GM12878 (cell line): ENCODE measurements around the gene SHF. TPM values are rescaled to one million over a fixed set of nuclear protein-coding genes. Genes with fewer than 3 reads are reported as not detected.

Source experiments
- ATAC-seq: fragments of 200-7000 bp; cut with Tn5 transposase; 3 replicates; pipeline ENCODE4 v1.9.1; 2020; ENCODE audit warnings: mild to moderate bottlenecking, moderate library complexity
- BruUV-seq: library from RNA; stranded (reverse); fragments of 400-500 nt; replicated peaks from 2 replicates; lab custom pipeline; 2021; lab: Mats Ljungman, UMichigan
- CTCF ChIA-PET: fragments of 300-600 bp; sonication (Branson Sonifier 250); formaldehyde crosslinking; extraction: SDS; loops from one replicate; lab custom pipeline; 2021; ENCODE audit warnings: inconsistent platforms; lab: Yijun Ruan, JAX
- POLR2A ChIA-PET: fragments of 350-600 bp; formaldehyde crosslinking; extraction: SDS; loops from one replicate; lab custom pipeline; 2021; ENCODE audit warnings: inconsistent platforms; lab: Charles Lee
- RAD21 ChIA-PET: fragments of 300-600 bp; sonication (Branson Sonifier 250); formaldehyde crosslinking; loops from one replicate; lab custom pipeline; 2023; ENCODE audit warnings: antibody characterized with exemption; ENCODE audit not compliant: unreplicated experiment; lab: Charles Lee
- SMC1A ChIA-PET: fragments of 300-600 bp; sonication (Branson Sonifier 250); formaldehyde crosslinking; loops from one replicate; lab custom pipeline; 2023; ENCODE audit not compliant: unreplicated experiment, uncharacterized antibody; lab: Charles Lee
- DNase-seq: peaks from one replicate; pipeline ENCODE4 v3.0.0-alpha.2; 2011; ENCODE audit warnings: low read depth, low spot score
- FAIRE-seq: peaks from 3 replicates; lab custom pipeline; 2011; peaks lifted over from hg19 to GRCh38; lab: Jason Lieb, UNC
- H2AFZ ChIP-seq: 2 replicates; pipeline ENCODE4 v1.6.0; 2011; ENCODE audit warnings: low read depth, low read length, control low read depth; ENCODE audit not compliant: control insufficient read depth
- H3K27ac ChIP-seq: 2 replicates; pipeline ENCODE4 v1.5.1; 2011; ENCODE audit warnings: control low read depth; ENCODE audit not compliant: control insufficient read depth, insufficient read depth
- H3K27me3 ChIP-seq, 2 experiments: replicated peaks in 1 of 2; 2 replicates each; pipeline versions ENCODE4 v1.6.0 to v1.6.1; 2011; ENCODE audit warnings: low read length in 1 of 2; ENCODE audit not compliant: control insufficient read depth in 2 of 2, insufficient read depth in 2 of 2
- H3K36me3 ChIP-seq, 2 experiments: 2 replicates each; pipeline ENCODE4 v1.5.1; 2011; ENCODE audit warnings: low read length in 1 of 2; ENCODE audit not compliant: control insufficient read depth in 2 of 2, insufficient read depth in 2 of 2
- H3K4me1 ChIP-seq: 2 replicates; pipeline ENCODE4 v1.6.1; 2011; ENCODE audit warnings: mild to moderate bottlenecking, low read length, moderate library complexity, mixed read lengths; ENCODE audit not compliant: control insufficient read depth, insufficient read depth
- H3K4me2 ChIP-seq: 2 replicates; pipeline ENCODE4 v1.6.0; 2011; ENCODE audit warnings: control low read depth; ENCODE audit not compliant: control insufficient read depth, insufficient read depth
- H3K4me3 ChIP-seq: fragments of 200-600 bp; sonication (generic); 2 replicates; pipeline ENCODE4 v1.5.1; 2016
- H3K79me2 ChIP-seq: 2 replicates; pipeline ENCODE4 v1.6.0; 2011; ENCODE audit warnings: low read length; ENCODE audit not compliant: control insufficient read depth, insufficient read depth
- H3K9ac ChIP-seq: 2 replicates; pipeline ENCODE4 v1.8.0; 2011; ENCODE audit warnings: low read length, control low read depth, mixed read lengths; ENCODE audit not compliant: control insufficient read depth, insufficient read depth
- H3K9me3 ChIP-seq: replicated peaks from 3 replicates; pipeline ENCODE4 v1.5.1; 2011; ENCODE audit warnings: mild to moderate bottlenecking, low read length; ENCODE audit not compliant: control insufficient read depth, insufficient read depth
- H4K20me1 ChIP-seq: 2 replicates; pipeline ENCODE4 v1.6.0; 2011; ENCODE audit not compliant: control insufficient read depth, insufficient read depth
- BCL11A ChIP-seq: IDR thresholded peaks from 2 replicates; pipeline ENCODE4 v1.6.1; 2011; ENCODE audit warnings: low read depth, low read length
- CBX5 ChIP-seq: sonication (generic); IDR thresholded peaks from 2 replicates; pipeline ENCODE4 v1.6.1; 2016; ENCODE audit warnings: low read depth, moderate library complexity, mild to moderate bottlenecking, inconsistent platforms
- CHD2 ChIP-seq: IDR thresholded peaks from 2 replicates; pipeline ENCODE4 v1.6.1; 2011; ENCODE audit warnings: low read depth, low read length, improper control_type of control experiment, borderline replicate concordance
- EP300 ChIP-seq, 2 experiments: fragments of 150-350 bp in 1 of 2; IDR thresholded peaks; 2 replicates each; pipeline ENCODE4 v1.6.1; 2011 to 2012; ENCODE audit warnings: low read depth in 2 of 2, low read length in 2 of 2, borderline replicate concordance in 1 of 2, improper control_type of control experiment in 1 of 2, inconsistent platforms in 1 of 2; ENCODE audit not compliant: control insufficient read depth in 1 of 2
- ETV6 ChIP-seq, 2 experiments: fragments of 450-650 bp in 1 of 2; IDR thresholded peaks in 1 of 2; conservative IDR thresholded peaks in 1 of 2; 2 replicates each; pipeline ENCODE4 v1.6.1; 2014; ENCODE audit warnings: antibody characterized with exemption in 1 of 2, borderline replicate concordance in 1 of 2, low read depth in 1 of 2, mild to moderate bottlenecking in 1 of 2, moderate library complexity in 1 of 2
- IRF4 ChIP-seq: IDR thresholded peaks from 2 replicates; pipeline ENCODE4 v1.6.1; 2011; ENCODE audit warnings: low read depth, low read length
- JUNB ChIP-seq: IDR thresholded peaks from 2 replicates; pipeline ENCODE4 v1.6.1; 2016; ENCODE audit warnings: antibody characterized with exemption, mild to moderate bottlenecking
- RUNX3 ChIP-seq: IDR thresholded peaks from 2 replicates; pipeline ENCODE4 v1.6.1; 2012; ENCODE audit warnings: low read length, inconsistent platforms
- SIX5 ChIP-seq: IDR thresholded peaks from 2 replicates; pipeline ENCODE4 v1.6.1; 2011; ENCODE audit warnings: mild to moderate bottlenecking, low read depth, low read length, moderate library complexity; ENCODE audit not compliant: severe bottlenecking
- SMAD1 ChIP-seq: fragments of 450-650 bp; IDR thresholded peaks from 2 replicates; pipeline ENCODE4 v1.6.1; 2018; ENCODE audit warnings: mild to moderate bottlenecking, low read depth; ENCODE audit not compliant: partially characterized antibody
- SPI1 ChIP-seq: IDR thresholded peaks from 2 replicates; pipeline ENCODE4 v1.6.1; 2011; ENCODE audit warnings: low read depth, mild to moderate bottlenecking, low read length, moderate library complexity, borderline replicate concordance; ENCODE audit not compliant: insufficient read depth
- SUPT20H ChIP-seq: IDR thresholded peaks from 2 replicates; pipeline ENCODE4 v1.6.1; 2011; ENCODE audit warnings: low read depth, mild to moderate bottlenecking, low read length, moderate library complexity, borderline replicate concordance; ENCODE audit not compliant: control insufficient read depth
- ZNF687 ChIP-seq: fragments of 450-650 bp; IDR thresholded peaks from 2 replicates; pipeline ENCODE4 v1.6.1; 2017; ENCODE audit warnings: mild to moderate bottlenecking, moderate library complexity
- ZSCAN29 ChIP-seq: fragments of 450-650 bp; IDR thresholded peaks from 2 replicates; pipeline ENCODE4 v1.6.1; 2017; ENCODE audit warnings: mild to moderate bottlenecking, moderate library complexity
- WGBS: methylation state at CpG from one replicate; pipeline ENCODE4 v1.1.6; 2016; ENCODE audit warnings: low lambda C conversion rate; ENCODE audit not compliant: insufficient replicate concordance, insufficient coverage; ENCODE audit errors: missing lambda C conversion rate; 5-methylcytosine and 5-hydroxymethylcytosine counted together
- in situ Hi-C: fragments of 300-500 bp; cut with MboI; formaldehyde crosslinking; loops from 9 replicates; pipeline ENCODE4 v1.14.3; 2018; ENCODE audit warnings: mixed read lengths
- intact Hi-C: fragments of 100-400 bp; cut with micrococcal nuclease; formaldehyde crosslinking; loops from one replicate; pipeline ENCODE4 v1.14.2; 2022; ENCODE audit not compliant: unreplicated experiment
- polyA plus RNA-seq, 11 experiments: library from polyadenylated mRNA; depleted of rRNA in 4 of 11; unstranded in 6 of 11; stranded (reverse) in 5 of 11; fragments of >200 nt; fragmentation: Nextera tagmentation in 4 of 11; fragmentation: Illumina TruSeq in 1 of 11; extraction: Ambion mirVana in 4 of 11; extraction: Trizol in 1 of 11; gene quantifications; 1 replicate in 1 of 11; 2 replicates in 10 of 11; pipeline versions ENCODE4 v1.2.1 to v1.2.3, GENCODE V29; 2011 to 2016; ENCODE audit warnings: inconsistent platforms in 2 of 11, missing spikeins in 2 of 11, low read depth in 1 of 11
- total RNA-seq, 4 experiments: library from RNA; depleted of rRNA in 3 of 4; stranded (reverse); fragments of >200 nt in 3 of 4; fragmentation: Illumina TruSeq in 1 of 4; extraction: Trizol in 1 of 4; gene quantifications; 2 replicates each; pipeline versions ENCODE4 v1.2.1 to v1.2.3, GENCODE V29; 2013 to 2021
- TF ChIP-seq, protein P1 (sequence below): IDR thresholded peaks from 2 replicates; pipeline ENCODE4 v1.6.1; 2011; ENCODE audit warnings: low read depth, mild to moderate bottlenecking, low read length, moderate library complexity, borderline replicate concordance; ENCODE audit errors: extremely low read depth
- TF ChIP-seq, protein P2 (sequence below): IDR thresholded peaks from 2 replicates; pipeline ENCODE4 v1.6.1; 2012; ENCODE audit warnings: low read length, inconsistent platforms

The SHF gene
- total and polyA plus RNA-seq, 10 of the 15 experiments (the other 5 are each of a cell fraction or from before 2014, with no cell fraction given) = 0.04 to 5.7 (median 1.0) TPM; not detected in 1

- TF ChIP-seq ZSCAN29 (no peak), ZNF687 (no peak), SIX5 (no peak), CBX5 (no peak)
- TF ChIP-seq, protein P1, sequence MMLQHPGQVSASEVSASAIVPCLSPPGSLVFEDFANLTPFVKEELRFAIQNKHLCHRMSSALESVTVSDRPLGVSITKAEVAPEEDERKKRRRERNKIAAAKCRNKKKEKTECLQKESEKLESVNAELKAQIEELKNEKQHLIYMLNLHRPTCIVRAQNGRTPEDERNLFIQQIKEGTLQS = no peak
Observed at GRCh38 chr15:45121706-45122417, 65.9 kb downstream of the SHF start (continued).

- ATAC-seq (peak; percentile 37), DNase-seq (no peak), FAIRE-seq (no peak)
- intact Hi-C loops (loop anchor here (10.0 kb wide), 1 partner anchor 146 kb away; no protein-coding TSS in a partner anchor), in situ Hi-C loops (no loop called here)
- H2AFZ ChIP-seq = no peak overlapping the region
- H3K9ac ChIP-seq = no peak overlapping the region
- H3K4me2 ChIP-seq = no peak overlapping the region
- 2% methylated on average over 3 of the region's 3 CpGs for WGBS
- H3K4me1 ChIP-seq = no peaks in the 10 kb centered on the region
- no peaks in the 10 kb centered on the region for H4K20me1 ChIP-seq
- H3K36me3 ChIP-seq = no peaks in the 10 kb centered on the region
- no peaks in the 10 kb centered on the region for H3K9me3 ChIP-seq
- H3K27ac ChIP-seq = no peak overlapping the region
- SMC1A ChIA-PET = interaction anchor here (0.6 kb wide), 1 partner anchor 194 kb away, joined by 3 read pairs; no protein-coding TSS in a partner anchor
- CTCF ChIA-PET = interaction anchor here (0.9 to 1.9 kb wide), 3 partner anchors 10 to 23 kb away, joined by 4 to 6 read pairs (median 4); partner anchors contain the start of gene DUOX1
- peaks cover 4 to 9% of the 10 kb centered on the region in 2 experiments for H3K27me3 ChIP-seq
- no TSS peak for BruUV-seq
- no peak overlapping the region for H3K4me3 ChIP-seq
- no peaks in the 10 kb centered on the region for H3K79me2 ChIP-seq
- POLR2A ChIA-PET = no interaction called here
- RAD21 ChIA-PET = no interaction called here
- TF ChIP-seq ETV6 (conservative IDR thresholded peaks at IDR 0.05 in 1 of 2, IDR thresholded peaks at IDR 0.05 in 1 of 2; ENCODE audit: borderline replicate concordance in 1 of 2, low read depth in 1 of 2) = no peak
- TF ChIP-seq IRF4 = peak; percentile 55; the same call in 1 of the 2 replicates
- TF ChIP-seq, protein P2, sequence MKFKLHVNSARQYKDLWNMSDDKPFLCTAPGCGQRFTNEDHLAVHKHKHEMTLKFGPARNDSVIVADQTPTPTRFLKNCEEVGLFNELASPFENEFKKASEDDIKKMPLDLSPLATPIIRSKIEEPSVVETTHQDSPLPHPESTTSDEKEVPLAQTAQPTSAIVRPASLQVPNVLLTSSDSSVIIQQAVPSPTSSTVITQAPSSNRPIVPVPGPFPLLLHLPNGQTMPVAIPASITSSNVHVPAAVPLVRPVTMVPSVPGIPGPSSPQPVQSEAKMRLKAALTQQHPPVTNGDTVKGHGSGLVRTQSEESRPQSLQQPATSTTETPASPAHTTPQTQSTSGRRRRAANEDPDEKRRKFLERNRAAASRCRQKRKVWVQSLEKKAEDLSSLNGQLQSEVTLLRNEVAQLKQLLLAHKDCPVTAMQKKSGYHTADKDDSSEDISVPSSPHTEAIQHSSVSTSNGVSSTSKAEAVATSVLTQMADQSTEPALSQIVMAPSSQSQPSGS = no peak
- no peak for TF ChIP-seq CHD2
- TF ChIP-seq SMAD1 = no peak
- no peak for TF ChIP-seq SUPT20H
- TF ChIP-seq BCL11A = 0 out of 2 replicates have a peak, but pooled peaks have one; percentile 66
- TF ChIP-seq SPI1 = no peak
- peak; percentile 48; the same call in 1 of the 2 replicates for TF ChIP-seq RUNX3
- no peak for TF ChIP-seq EP300 (IDR thresholded peaks at IDR 0.05; ENCODE audit: borderline replicate concordance in 1 of 2, control insufficient read depth in 1 of 2, low read depth in 2 of 2, low read length in 2 of 2)
- TF ChIP-seq JUNB = peak; percentile 36; the same call in 1 of the 2 replicates
Observed at GRCh38 chr15:45121020-45121419, 66.7 kb downstream of the SHF start.
